Measurements from ENCODE around the gene HEATR5A. TPM values are rescaled to one million over a fixed set of nuclear protein-coding genes. Genes with fewer than 3 reads are reported as not detected.

Gene HEATR5A
- polyA plus RNA-seq, 3 donors, result 13.1 to 21.0 (median 16.8) TPM

DNA sequence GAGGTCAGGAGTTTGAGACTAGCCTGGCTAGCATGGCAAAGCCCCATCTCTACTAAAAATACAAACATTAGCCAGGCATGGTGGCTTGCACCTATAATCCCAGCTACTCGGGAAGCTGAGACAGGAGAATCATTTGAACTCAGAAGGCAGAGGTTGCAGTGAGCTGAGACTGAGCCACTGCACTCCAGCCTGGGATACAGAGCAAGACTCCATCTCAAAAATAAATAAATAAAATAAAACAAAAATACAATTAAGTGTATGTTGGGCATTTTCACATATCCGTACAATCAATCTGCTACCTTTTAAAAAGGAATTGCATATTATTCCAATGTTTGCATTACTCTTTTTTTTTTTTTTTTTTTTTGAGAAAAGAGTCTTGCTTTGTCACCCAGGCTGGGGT is 165.1 kb downstream of the HEATR5A start:
- 100% methylated on average over 1 of the region's 2 CpGs for WGBS (ENCODE audit: insufficient coverage)
- Mint-ChIP-seq H3K36me3 (peaks cover 0 to under 1% of the 10 kb centered on the region in 2 donors), H3K4me3 (no peak overlapping the region), H3K9me3 (peaks cover 0 to 4% (median 0%) of the 10 kb centered on the region in 7 donors), H3K27ac (no peak overlapping the region), H3K27me3 (ENCODE audit: low read depth in 3 of 3) (no peaks in the 10 kb centered on the region), H3K4me1 (peaks cover 11% of the 10 kb centered on the region)
- DNase-seq, result no peak
- Histone ChIP-seq H3K4me3 (replicated peaks in 1 of 3; ENCODE audit: low read depth in 2 of 3, low read length in 3 of 3) (no peak overlapping the region), H3K79me2 (ENCODE audit: insufficient read depth, low read length) (no peaks in the 10 kb centered on the region), H2AFZ (ENCODE audit: insufficient read depth, low read depth, low read length, poor library complexity, severe bottlenecking) (no peak overlapping the region), H3K36me3 (replicated peaks in 1 of 2; ENCODE audit: control insufficient read depth in 1 of 2, insufficient read depth in 2 of 2, low read length in 2 of 2) (no peaks in the 10 kb centered on the region), H3K9ac (ENCODE audit: insufficient read depth, low read length, poor library complexity, severe bottlenecking) (no peak overlapping the region), H3K4me1 (ENCODE audit: control insufficient read depth in 1 of 2, insufficient read depth in 2 of 2, low read length in 2 of 2) (peaks cover 5 to 9% of the 10 kb centered on the region in 2 donors), H3K9me3 (replicated peaks in 1 of 2; ENCODE audit: control insufficient read depth in 1 of 2, insufficient read depth in 1 of 2, low read length in 2 of 2) (no peaks in the 10 kb centered on the region), H3K27me3 (ENCODE audit: control insufficient read depth in 2 of 2, insufficient read depth in 2 of 2, low read length in 2 of 2) (no peaks in the 10 kb centered on the region), H3K27ac (ENCODE audit: low read depth in 1 of 2, low read length in 2 of 2) (no peak overlapping the region), H4K20me1 (ENCODE audit: insufficient read depth, low read length) (no peaks in the 10 kb centered on the region), H3K4me2 (replicated peaks; ENCODE audit: extremely low read depth, low read length, poor library complexity, severe bottlenecking) (no peak overlapping the region)
- TF ChIP-seq, protein P1, sequence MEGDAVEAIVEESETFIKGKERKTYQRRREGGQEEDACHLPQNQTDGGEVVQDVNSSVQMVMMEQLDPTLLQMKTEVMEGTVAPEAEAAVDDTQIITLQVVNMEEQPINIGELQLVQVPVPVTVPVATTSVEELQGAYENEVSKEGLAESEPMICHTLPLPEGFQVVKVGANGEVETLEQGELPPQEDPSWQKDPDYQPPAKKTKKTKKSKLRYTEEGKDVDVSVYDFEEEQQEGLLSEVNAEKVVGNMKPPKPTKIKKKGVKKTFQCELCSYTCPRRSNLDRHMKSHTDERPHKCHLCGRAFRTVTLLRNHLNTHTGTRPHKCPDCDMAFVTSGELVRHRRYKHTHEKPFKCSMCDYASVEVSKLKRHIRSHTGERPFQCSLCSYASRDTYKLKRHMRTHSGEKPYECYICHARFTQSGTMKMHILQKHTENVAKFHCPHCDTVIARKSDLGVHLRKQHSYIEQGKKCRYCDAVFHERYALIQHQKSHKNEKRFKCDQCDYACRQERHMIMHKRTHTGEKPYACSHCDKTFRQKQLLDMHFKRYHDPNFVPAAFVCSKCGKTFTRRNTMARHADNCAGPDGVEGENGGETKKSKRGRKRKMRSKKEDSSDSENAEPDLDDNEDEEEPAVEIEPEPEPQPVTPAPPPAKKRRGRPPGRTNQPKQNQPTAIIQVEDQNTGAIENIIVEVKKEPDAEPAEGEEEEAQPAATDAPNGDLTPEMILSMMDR (IDR thresholded peaks at IDR 0.05), result no peak
- intact Hi-C loops (cut with micrococcal nuclease), result no loop called here

DNA sequence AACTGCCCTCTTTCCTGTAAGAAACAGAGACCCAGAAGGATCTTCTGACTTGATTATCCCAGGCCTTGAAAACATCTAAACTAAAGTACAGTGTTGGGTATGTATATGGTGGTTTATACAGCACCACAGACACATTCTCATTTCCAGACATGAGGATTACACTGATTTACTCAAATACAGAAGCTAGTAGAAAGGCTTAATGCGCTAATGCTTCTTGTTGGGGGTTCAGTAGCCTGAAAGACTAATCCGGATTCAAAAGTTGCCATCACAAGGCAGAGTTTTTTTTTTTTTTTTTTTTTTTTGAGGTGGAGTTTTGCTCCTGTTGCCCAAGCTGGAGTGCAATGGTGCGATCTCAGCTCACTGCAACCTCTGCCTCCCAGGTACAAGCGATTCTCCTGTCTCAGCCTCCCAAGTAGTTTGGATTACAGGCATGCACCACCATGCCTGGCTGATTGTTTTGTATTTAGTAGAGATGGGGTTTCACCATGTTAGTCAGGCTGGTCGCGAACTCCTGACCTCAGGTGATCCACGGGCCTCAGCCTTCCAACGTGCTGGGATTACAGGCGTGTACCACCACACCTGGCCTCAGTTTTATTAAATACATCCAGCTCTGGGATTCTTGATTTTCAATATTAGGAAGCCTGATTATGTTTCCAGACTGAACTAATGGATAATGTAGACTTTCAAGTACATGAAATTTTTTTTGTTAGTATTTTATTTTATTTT is 166.4 kb downstream of the HEATR5A start:
- intact Hi-C loops (cut with micrococcal nuclease), result no loop called here
- no CpG with 5 or more reads among the region's 9 CpGs for WGBS (ENCODE audit: insufficient coverage)

More for the DNA sequence above, 166.4 kb downstream of the HEATR5A start:
- no peaks in the 10 kb centered on the region for H3K27me3 Mint-ChIP-seq (ENCODE audit: low read depth in 3 of 3)
- Histone ChIP-seq H3K9ac (ENCODE audit: insufficient read depth, low read length, poor library complexity, severe bottlenecking) (no peak overlapping the region), H3K9me3 (replicated peaks in 1 of 2; ENCODE audit: control insufficient read depth in 1 of 2, insufficient read depth in 1 of 2, low read length in 2 of 2) (no peaks in the 10 kb centered on the region), H3K36me3 (replicated peaks in 1 of 2; ENCODE audit: control insufficient read depth in 1 of 2, insufficient read depth in 2 of 2, low read length in 2 of 2) (no peaks in the 10 kb centered on the region), H3K4me2 (replicated peaks; ENCODE audit: extremely low read depth, low read length, poor library complexity, severe bottlenecking) (no peak overlapping the region), H3K4me1 (ENCODE audit: control insufficient read depth in 1 of 2, insufficient read depth in 2 of 2, low read length in 2 of 2) (peaks cover 5 to 9% of the 10 kb centered on the region in 2 donors), H3K4me3 (replicated peaks in 1 of 3; ENCODE audit: low read depth in 2 of 3, low read length in 3 of 3) (no peak overlapping the region), H4K20me1 (ENCODE audit: insufficient read depth, low read length) (no peaks in the 10 kb centered on the region), H3K79me2 (ENCODE audit: insufficient read depth, low read length) (no peaks in the 10 kb centered on the region), H3K27ac (ENCODE audit: low read depth in 1 of 2, low read length in 2 of 2) (no peak overlapping the region), H2AFZ (ENCODE audit: insufficient read depth, low read depth, low read length, poor library complexity, severe bottlenecking) (no peak overlapping the region), H3K27me3 (ENCODE audit: control insufficient read depth in 2 of 2, insufficient read depth in 2 of 2, low read length in 2 of 2) (no peaks in the 10 kb centered on the region)
- H3K36me3 Mint-ChIP-seq, result no peaks in the 10 kb centered on the region
- peaks cover 11% of the 10 kb centered on the region for H3K4me1 Mint-ChIP-seq
- no peak overlapping the region for H3K4me3 Mint-ChIP-seq
- H3K27ac Mint-ChIP-seq, result no peak overlapping the region
- DNase-seq, result no peak
- H3K9me3 Mint-ChIP-seq, result peaks cover 0 to 2% (median 0%) of the 10 kb centered on the region in 7 donors
- TF ChIP-seq, protein P1 (IDR thresholded peaks at IDR 0.05), result no peak

All from CD14-positive monocyte (primary cell).